ENCODE results near the gene MAP1LC3B.

- no peak for TF ChIP-seq CTCF (IDR thresholded peaks at IDR 0.05)
- TF ChIP-seq EZH2 (IDR thresholded peaks at IDR 0.05; ENCODE audit: borderline replicate concordance, insufficient read depth, low read depth, low read length, poor library complexity, severe bottlenecking) = no peak
Observed at GRCh38 chr16:87365021-87365713, 27.0 kb upstream of the MAP1LC3B start.

Data from B cell (primary cell).